ENCODE measurements around the gene C10orf71.

DNA sequence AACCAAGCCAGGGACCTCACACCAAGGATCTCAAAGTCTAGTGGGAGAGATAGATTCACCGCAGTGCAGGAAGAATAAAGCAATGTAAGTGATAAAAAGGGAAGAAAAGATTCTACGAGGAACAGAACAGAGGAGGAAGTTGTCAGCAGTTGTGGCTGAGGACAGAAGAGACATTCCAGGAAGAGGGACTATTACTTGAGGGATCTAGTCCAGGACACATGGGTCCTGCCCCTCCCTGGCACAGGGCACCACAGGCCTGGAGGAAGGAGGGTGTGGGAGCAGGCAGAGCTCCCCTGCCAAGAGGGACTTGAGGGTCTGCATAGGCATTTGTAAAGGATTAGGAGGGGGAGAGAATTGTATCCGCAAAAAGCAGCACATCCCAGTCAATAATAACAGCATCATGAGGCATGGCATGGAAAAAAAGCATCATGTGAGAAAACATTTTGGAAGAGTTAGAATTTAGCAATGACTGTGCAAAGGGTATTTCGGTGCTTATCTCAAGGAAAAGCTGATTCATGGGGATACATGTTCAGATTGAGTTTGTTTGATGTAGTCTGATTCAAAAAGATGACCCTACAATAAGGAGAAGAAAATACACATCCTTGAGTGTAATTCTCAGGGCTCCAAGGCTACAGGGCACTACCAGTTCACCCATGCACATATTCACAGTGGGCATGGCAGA, 12.7 kb downstream of the C10orf71 start:
- no peak for TF ChIP-seq CTCF (IDR thresholded peaks at IDR 0.05 in 2 of 3, conservative IDR thresholded peaks at IDR 0.05 in 1 of 3; ENCODE audit: borderline replicate concordance in 1 of 3, insufficient read depth in 1 of 3, low read depth in 2 of 3, low read length in 2 of 3)
- TF ChIP-seq EZH2 (IDR thresholded peaks at IDR 0.05): no peak
- no peak for TF ChIP-seq MAX (IDR thresholded peaks at IDR 0.05)
- no peak for TF ChIP-seq EZH2phosphoT487 (IDR thresholded peaks at IDR 0.05; ENCODE audit: borderline replicate concordance)
- no peak for TF ChIP-seq SIN3A (IDR thresholded peaks at IDR 0.05; ENCODE audit: low read depth)
- TF ChIP-seq YY1 (IDR thresholded peaks at IDR 0.05; ENCODE audit: extremely low read depth, insufficient replicate concordance, low read depth, low read length): no peak
- TF ChIP-seq REST (IDR thresholded peaks at IDR 0.05; ENCODE audit: low read depth): no peak
- no peak for TF ChIP-seq POLR2AphosphoS5 (IDR thresholded peaks at IDR 0.05; ENCODE audit: low read depth, low read length)
- no peak for TF ChIP-seq POLR2A (IDR thresholded peaks at IDR 0.05; ENCODE audit: borderline replicate concordance, extremely low read depth, insufficient read depth, insufficient read length)

Measured in HCT116 (cell line).